ENCODE results near the gene PDCD10.

GRCh38 chr3:167705840-167706239, 28.9 kb downstream of the PDCD10 start:
- TF ChIP-seq, protein P1, sequence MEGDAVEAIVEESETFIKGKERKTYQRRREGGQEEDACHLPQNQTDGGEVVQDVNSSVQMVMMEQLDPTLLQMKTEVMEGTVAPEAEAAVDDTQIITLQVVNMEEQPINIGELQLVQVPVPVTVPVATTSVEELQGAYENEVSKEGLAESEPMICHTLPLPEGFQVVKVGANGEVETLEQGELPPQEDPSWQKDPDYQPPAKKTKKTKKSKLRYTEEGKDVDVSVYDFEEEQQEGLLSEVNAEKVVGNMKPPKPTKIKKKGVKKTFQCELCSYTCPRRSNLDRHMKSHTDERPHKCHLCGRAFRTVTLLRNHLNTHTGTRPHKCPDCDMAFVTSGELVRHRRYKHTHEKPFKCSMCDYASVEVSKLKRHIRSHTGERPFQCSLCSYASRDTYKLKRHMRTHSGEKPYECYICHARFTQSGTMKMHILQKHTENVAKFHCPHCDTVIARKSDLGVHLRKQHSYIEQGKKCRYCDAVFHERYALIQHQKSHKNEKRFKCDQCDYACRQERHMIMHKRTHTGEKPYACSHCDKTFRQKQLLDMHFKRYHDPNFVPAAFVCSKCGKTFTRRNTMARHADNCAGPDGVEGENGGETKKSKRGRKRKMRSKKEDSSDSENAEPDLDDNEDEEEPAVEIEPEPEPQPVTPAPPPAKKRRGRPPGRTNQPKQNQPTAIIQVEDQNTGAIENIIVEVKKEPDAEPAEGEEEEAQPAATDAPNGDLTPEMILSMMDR (tag by site-specific recombination; IDR thresholded peaks at IDR 0.05), result no peak
- TF ChIP-seq ZEB2 (tag by site-specific recombination; IDR thresholded peaks at IDR 0.05), result no peak
- no peak for TF ChIP-seq ZBTB20 (tag by site-specific recombination; IDR thresholded peaks at IDR 0.05)
- no peak for TF ChIP-seq ZNF24 (tag by site-specific recombination; IDR thresholded peaks at IDR 0.05)
- no peak for TF ChIP-seq ZNF529 (tag by site-specific recombination; IDR thresholded peaks at IDR 0.05; ENCODE audit: insufficient replicate concordance)
